ENCODE measurements around the gene CACNB4.

GRCh38 chr2:151987484-151987883 lies 111.4 kb downstream of the CACNB4 start:
- TF ChIP-seq MAZ (IDR thresholded peaks at IDR 0.05; ENCODE audit: borderline replicate concordance, low read depth, low read length) (no peak), CTCF (IDR thresholded peaks at IDR 0.05) (no peak), BHLHE40 (IDR thresholded peaks at IDR 0.05; ENCODE audit: low read depth, low read length) (no peak), RCOR1 (IDR thresholded peaks at IDR 0.05; ENCODE audit: low read depth, low read length) (no peak), KDM1A (IDR thresholded peaks at IDR 0.05; ENCODE audit: low read depth) (no peak), ELK1 (IDR thresholded peaks at IDR 0.05; ENCODE audit: low read depth, low read length) (no peak), POLR2A (IDR thresholded peaks at IDR 0.05; ENCODE audit: low read length) (no peak), PBX3 (IDR thresholded peaks at IDR 0.05) (no peak), RAD21 (conservative IDR thresholded peaks at IDR 0.05 in 1 of 2, IDR thresholded peaks at IDR 0.05 in 1 of 2) (no peak), KDM5A (IDR thresholded peaks at IDR 0.05) (no peak)
